IMR-90 (cell line): ENCODE data around the gene BOD1L1. TPM values are rescaled to one million over a fixed set of nuclear protein-coding genes. Genes with fewer than 3 reads are reported as not detected.

Experiments used
- ATAC-seq: fragments of 200-7000 bp; cut with Tn5 transposase; 2 replicates; pipeline ENCODE4 v1.9.1; 2020; ENCODE audit warnings: low read depth, mild to moderate bottlenecking, moderate library complexity
- BruUV-seq: library from RNA; stranded (reverse); fragments of 400-500 nt; replicated peaks from 2 replicates; lab custom pipeline; 2021; lab: Mats Ljungman, UMichigan
- CTCF ChIA-PET: fragments of 300-600 bp; formaldehyde crosslinking; extraction: SDS; loops from one replicate; lab custom pipeline; 2021; ENCODE audit warnings: antibody characterized with exemption; lab: Yijun Ruan, JAX
- POLR2A ChIA-PET: fragments of 300-600 bp; sonication (Branson Sonifier 250); formaldehyde crosslinking; loops from one replicate; lab custom pipeline; 2022; ENCODE audit warnings: antibody characterized with exemption; ENCODE audit not compliant: unreplicated experiment; lab: Charles Lee
- DNase-seq: peaks from one replicate; pipeline ENCODE4 v3.0.0; 2013
- H2AFZ ChIP-seq: replicated peaks from 2 replicates; pipeline ENCODE3; 2013; ENCODE audit warnings: low read length, mild to moderate bottlenecking; ENCODE audit not compliant: poor library complexity
- H2AK5ac ChIP-seq: 2 replicates; pipeline ENCODE4 v1.6.1; 2013; ENCODE audit warnings: low read depth, low read length, inconsistent platforms
- H2AK9ac ChIP-seq: replicated peaks from 2 replicates; pipeline ENCODE3; 2013; ENCODE audit warnings: mild to moderate bottlenecking, low read depth, low read length, moderate library complexity; ENCODE audit not compliant: poor library complexity
- H2BK120ac ChIP-seq: 2 replicates; pipeline ENCODE4 v1.6.1; 2013; ENCODE audit warnings: low read depth, low read length, inconsistent platforms
- H2BK15ac ChIP-seq: 3 replicates; pipeline ENCODE4 v1.6.1; 2013; ENCODE audit warnings: low read depth, low read length, inconsistent platforms
- H2BK20ac ChIP-seq: 2 replicates; pipeline ENCODE4 v1.6.1; 2013; ENCODE audit warnings: low read depth, mild to moderate bottlenecking, inconsistent platforms, low read length, moderate library complexity
- H2BK5ac ChIP-seq: 2 replicates; pipeline ENCODE4 v1.6.1; 2013; ENCODE audit warnings: mild to moderate bottlenecking, low read depth, low read length, inconsistent platforms; ENCODE audit not compliant: poor library complexity, severe bottlenecking
- H3K14ac ChIP-seq: replicated peaks from 2 replicates; pipeline ENCODE4 v1.6.1; 2013; ENCODE audit warnings: low read depth, low read length, inconsistent platforms
- H3K18ac ChIP-seq: 2 replicates; pipeline ENCODE4 v1.6.1; 2013; ENCODE audit warnings: low read depth, low read length, control low read depth
- H3K23ac ChIP-seq: 2 replicates; pipeline ENCODE4 v1.6.1; 2013; ENCODE audit warnings: low read depth, low read length, inconsistent platforms
- H3K27ac ChIP-seq: 2 replicates; pipeline ENCODE4 v1.5.1; 2013; ENCODE audit warnings: mild to moderate bottlenecking, control low read depth, low read length; ENCODE audit not compliant: insufficient read depth
- H3K27me3 ChIP-seq: 2 replicates; pipeline ENCODE4 v1.6.1; 2013; ENCODE audit warnings: low read length; ENCODE audit not compliant: control insufficient read depth, insufficient read depth
- H3K36me3 ChIP-seq: 2 replicates; pipeline ENCODE4 v1.6.1; 2013; ENCODE audit warnings: low read length, mixed read lengths; ENCODE audit not compliant: control insufficient read depth, insufficient read depth
- H3K4ac ChIP-seq: 2 replicates; pipeline ENCODE4 v1.6.1; 2013; ENCODE audit warnings: low read depth, low read length, inconsistent platforms
- H3K4me1 ChIP-seq: 2 replicates; pipeline ENCODE4 v1.6.1; 2013; ENCODE audit warnings: low read length, mixed read lengths; ENCODE audit not compliant: control insufficient read depth, insufficient read depth
- H3K4me2 ChIP-seq: 2 replicates; pipeline ENCODE4 v1.6.1; 2013; ENCODE audit warnings: low read depth, mild to moderate bottlenecking, control low read depth, low read length, moderate library complexity
- H3K4me3 ChIP-seq: 2 replicates; pipeline ENCODE4 v1.5.1; 2013; ENCODE audit warnings: low read depth, mild to moderate bottlenecking, control low read depth, low read length, moderate library complexity; ENCODE audit not compliant: insufficient read depth
- H3K56ac ChIP-seq: 2 replicates; pipeline ENCODE4 v1.6.1; 2013; ENCODE audit warnings: low read length, inconsistent platforms; ENCODE audit not compliant: insufficient read depth; ENCODE audit errors: extremely low read depth
- H3K79me1 ChIP-seq, 2 experiments: 2 replicates each; pipeline ENCODE4 v1.6.1; 2013; ENCODE audit warnings: low read length in 2 of 2, inconsistent platforms in 1 of 2, low read depth in 1 of 2
- H3K9ac ChIP-seq: 2 replicates; pipeline ENCODE4 v1.6.1; 2013; ENCODE audit warnings: low read depth, low read length, control low read depth
- H3K9me1 ChIP-seq: 2 replicates; pipeline ENCODE4 v1.6.1; 2013; ENCODE audit warnings: low read length, inconsistent platforms; ENCODE audit not compliant: insufficient read depth
- H3K9me3 ChIP-seq: 2 replicates; pipeline ENCODE4 v1.6.1; 2013; ENCODE audit warnings: low read length; ENCODE audit not compliant: control insufficient read depth, insufficient read depth
- H4K20me1 ChIP-seq: 2 replicates; pipeline ENCODE4 v1.6.1; 2013; ENCODE audit warnings: low read length, inconsistent platforms; ENCODE audit not compliant: insufficient read depth
- H4K5ac ChIP-seq: 2 replicates; pipeline ENCODE4 v1.6.1; 2013; ENCODE audit warnings: mild to moderate bottlenecking, low read depth, low read length, control low read depth
- H4K8ac ChIP-seq, 2 experiments: 2 replicates each; pipeline ENCODE4 v1.6.1; 2013; ENCODE audit warnings: low read depth in 2 of 2, low read length in 2 of 2, control low read depth in 1 of 2, inconsistent platforms in 1 of 2
- H4K91ac ChIP-seq: 2 replicates; pipeline ENCODE4 v1.6.1; 2013; ENCODE audit warnings: low read depth, low read length, inconsistent platforms; ENCODE audit not compliant: insufficient read depth
- MXI1 ChIP-seq: IDR thresholded peaks from 2 replicates; pipeline ENCODE4 v1.6.1; 2012; ENCODE audit warnings: low read depth, mild to moderate bottlenecking, low read length, moderate library complexity, borderline replicate concordance
- RCOR1 ChIP-seq: IDR thresholded peaks from 2 replicates; pipeline ENCODE4 v1.6.1; 2012; ENCODE audit warnings: mild to moderate bottlenecking, low read length, improper control_type of control experiment; ENCODE audit not compliant: insufficient replicate concordance
- WGBS, 2 experiments: methylation state at CpG; one replicate each; pipeline versions ENCODE4 v1.1.5 to v1.1.7; 2013; ENCODE audit warnings: missing lambda C conversion rate in 2 of 2; ENCODE audit not compliant: insufficient read length in 1 of 2; ENCODE audit errors: extremely low coverage in 2 of 2; 5-methylcytosine and 5-hydroxymethylcytosine counted together
- dilution Hi-C: fragments of 300-500 bp; cut with HindIII; formaldehyde crosslinking; loops from one replicate; pipeline ENCODE4 v1.14.3; 2018; ENCODE audit warnings: low sequenced_read_pairs; ENCODE audit not compliant: unreplicated experiment
- in situ Hi-C: fragments of 300-500 bp; cut with MboI; formaldehyde crosslinking; loops from 3 replicates; pipeline ENCODE4 v1.14.3; 2019; ENCODE audit warnings: low sequenced_read_pairs, inconsistent platforms, mixed read lengths
- intact Hi-C: fragments of 100-400 bp; cut with micrococcal nuclease; formaldehyde crosslinking; loops from 2 replicates; pipeline ENCODE4 v1.10.0; 2022
- polyA plus RNA-seq, 3 experiments: library from polyadenylated mRNA; depleted of rRNA; stranded (reverse); fragments of >200 nt; gene quantifications; 2 replicates each; pipeline ENCODE4 v1.2.3, GENCODE V29; 2012; ENCODE audit warnings: low replicate concordance in 1 of 3
- total RNA-seq: library from RNA; depleted of rRNA; stranded (reverse); fragments of >200 nt; gene quantifications from 2 replicates; pipeline ENCODE4 v1.2.3, GENCODE V29; 2012
- TF ChIP-seq, protein P1 (sequence below): conservative IDR thresholded peaks from 2 replicates; pipeline ENCODE4 v1.5.1; 2012; ENCODE audit warnings: mild to moderate bottlenecking, low read depth, low read length, improper control_type of control experiment

Gene BOD1L1
- total and polyA plus RNA-seq, 2 of the 4 experiments (the other 2 are of a cell fraction) = 13.5 to 26.9 TPM

DNA sequence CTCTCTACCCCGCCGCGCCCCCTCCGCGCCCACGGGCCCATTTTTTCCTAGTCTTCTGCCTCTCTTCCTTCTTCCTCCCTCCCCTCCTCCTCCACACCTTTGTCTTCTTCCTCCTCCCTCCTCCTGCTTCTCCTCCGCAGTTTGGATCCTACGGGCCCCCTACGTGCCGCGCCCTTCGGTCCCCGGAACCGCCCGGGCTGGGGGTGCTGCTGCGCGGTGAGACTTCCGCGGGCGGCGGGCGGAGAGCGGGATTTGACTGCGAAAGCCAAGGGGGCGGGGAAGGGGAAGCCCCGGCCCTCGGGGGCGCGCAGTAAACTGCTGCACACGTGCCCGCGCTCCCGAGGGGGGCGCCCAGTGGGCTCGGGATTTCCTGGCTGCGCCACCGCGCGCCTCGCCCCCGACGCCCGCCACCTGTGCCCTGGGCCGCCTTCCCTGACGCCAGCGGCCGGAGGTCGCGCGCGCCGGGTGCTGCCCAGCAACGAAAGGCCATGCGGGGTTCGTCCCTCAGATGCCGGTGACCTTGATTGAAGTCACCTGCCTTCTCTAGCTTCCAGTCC is 80.0 kb downstream of the BOD1L1 start (continued):
- TF ChIP-seq, protein P1, sequence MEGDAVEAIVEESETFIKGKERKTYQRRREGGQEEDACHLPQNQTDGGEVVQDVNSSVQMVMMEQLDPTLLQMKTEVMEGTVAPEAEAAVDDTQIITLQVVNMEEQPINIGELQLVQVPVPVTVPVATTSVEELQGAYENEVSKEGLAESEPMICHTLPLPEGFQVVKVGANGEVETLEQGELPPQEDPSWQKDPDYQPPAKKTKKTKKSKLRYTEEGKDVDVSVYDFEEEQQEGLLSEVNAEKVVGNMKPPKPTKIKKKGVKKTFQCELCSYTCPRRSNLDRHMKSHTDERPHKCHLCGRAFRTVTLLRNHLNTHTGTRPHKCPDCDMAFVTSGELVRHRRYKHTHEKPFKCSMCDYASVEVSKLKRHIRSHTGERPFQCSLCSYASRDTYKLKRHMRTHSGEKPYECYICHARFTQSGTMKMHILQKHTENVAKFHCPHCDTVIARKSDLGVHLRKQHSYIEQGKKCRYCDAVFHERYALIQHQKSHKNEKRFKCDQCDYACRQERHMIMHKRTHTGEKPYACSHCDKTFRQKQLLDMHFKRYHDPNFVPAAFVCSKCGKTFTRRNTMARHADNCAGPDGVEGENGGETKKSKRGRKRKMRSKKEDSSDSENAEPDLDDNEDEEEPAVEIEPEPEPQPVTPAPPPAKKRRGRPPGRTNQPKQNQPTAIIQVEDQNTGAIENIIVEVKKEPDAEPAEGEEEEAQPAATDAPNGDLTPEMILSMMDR = no peak

DNA sequence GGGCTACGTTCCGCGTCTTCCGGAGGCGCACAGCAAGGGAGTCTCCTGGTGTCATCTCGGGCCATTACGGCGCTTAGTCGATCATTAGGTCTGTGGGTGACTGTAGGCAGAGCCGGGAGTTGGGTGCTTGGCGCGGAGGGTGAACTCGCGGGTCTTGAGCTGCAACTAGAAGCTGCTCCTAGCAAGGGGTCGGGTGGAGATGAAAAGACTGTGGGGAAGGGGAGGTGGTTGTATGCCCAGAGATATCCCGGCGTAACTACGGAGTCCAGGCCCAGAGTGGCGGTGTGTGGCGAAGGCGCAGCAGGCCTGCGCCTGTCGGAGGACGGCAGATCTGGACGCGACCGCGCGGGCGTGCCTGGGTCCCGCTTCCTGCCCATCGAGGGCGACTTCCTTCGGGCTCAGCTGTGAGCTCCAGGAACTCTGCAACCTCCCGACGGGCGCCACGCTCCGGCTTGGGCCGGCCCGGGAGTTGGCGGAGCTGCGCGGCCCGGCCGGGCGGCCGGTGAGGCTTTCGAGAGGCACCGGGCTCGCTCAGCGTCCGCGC is 80.5 kb downstream of the BOD1L1 start:
- no peak overlapping the region for H3K14ac ChIP-seq
- no peak overlapping the region for H2AK5ac ChIP-seq
- no peak overlapping the region for H3K27ac ChIP-seq
- H3K79me1 ChIP-seq = no peaks in the 10 kb centered on the region
- H4K8ac ChIP-seq = no peak overlapping the region
- H2BK5ac ChIP-seq = no peak overlapping the region
- in situ Hi-C loops (loop anchor here (5.0 kb wide), 2 partner anchors 695 to 815 kb away; no protein-coding TSS in a partner anchor), intact Hi-C loops (loop anchor here (5.0 kb wide), 2 partner anchors 145 to 1780 kb away; no protein-coding TSS in a partner anchor), dilution Hi-C loops (no loop called here)
- ChIA-PET POLR2A (no interaction called here), CTCF (no interaction called here)
- no TSS peak for BruUV-seq
- no peak overlapping the region for H3K9ac ChIP-seq
- peak overlapping the region; percentile 34; the same call in 1 of the 2 replicates for H3K4me2 ChIP-seq
- H2AK9ac ChIP-seq = peak overlapping the region; percentile 71
- no peak overlapping the region for H2BK20ac ChIP-seq
- 5% methylated on average over 31 of the region's 54 CpGs; no CpG with 5 or more reads in 1 of the 2 experiments for WGBS, 2 experiments
- ATAC-seq = no peak
- H3K9me1 ChIP-seq = peaks cover 2% of the 10 kb centered on the region; the same call in 1 of the 2 replicates
- peaks cover 53% of the 10 kb centered on the region for H3K27me3 ChIP-seq
- peak overlapping the region; percentile 56; the same call in 1 of the 2 replicates for H3K23ac ChIP-seq
- no peak overlapping the region for H3K18ac ChIP-seq
- TF ChIP-seq MXI1 (no peak), RCOR1 (no peak)
- TF ChIP-seq, protein P1 = no peak
- H3K9me3 ChIP-seq = peaks cover 11% of the 10 kb centered on the region
- H4K91ac ChIP-seq = no peak overlapping the region
- H2AFZ ChIP-seq = peak overlapping the region; percentile 81
- no peaks in the 10 kb centered on the region; the same call in 1 of the 2 replicates for H3K4me1 ChIP-seq
- no peak overlapping the region for H2BK15ac ChIP-seq
- no peak overlapping the region for H4K5ac ChIP-seq
- H4K20me1 ChIP-seq = peaks cover 5% of the 10 kb centered on the region
- no peak overlapping the region for H3K56ac ChIP-seq
- H3K4me3 ChIP-seq = no peak overlapping the region
- no peak overlapping the region for H3K4ac ChIP-seq
- no peak for DNase-seq
- H3K36me3 ChIP-seq = no peaks in the 10 kb centered on the region
- H2BK120ac ChIP-seq = no peak overlapping the region
